SK-N-MC (cell line): ENCODE data around the gene C2CD3.

ENCODE experiments used
- DNase-seq: peaks from one replicate; pipeline ENCODE4 v3.0.0-alpha.2; 2011; ENCODE audit warnings: low read depth, low spot score
- H3K27ac ChIP-seq: fragments of 200-600 bp; sonication (generic); 2 replicates; pipeline ENCODE4 v1.5.1; 2016; ENCODE audit warnings: mixed run types
- H3K36me3 ChIP-seq: fragments of 200-600 bp; sonication (generic); 2 replicates; pipeline ENCODE4 v1.6.1; 2017; ENCODE audit warnings: antibody characterized with exemption, low read length, mixed read lengths; ENCODE audit not compliant: insufficient read depth
- H3K4me3 ChIP-seq: fragments of 200-600 bp; sonication (generic); 2 replicates; pipeline ENCODE4 v1.5.1; 2016
- H3K9ac ChIP-seq: fragments of 200-600 bp; sonication (generic); 2 replicates; pipeline ENCODE4 v1.8.0; 2017; ENCODE audit warnings: mixed run types, mixed read lengths; ENCODE audit not compliant: insufficient read length
- H3K9me3 ChIP-seq: fragments of 200-600 bp; sonication (generic); 2 replicates; pipeline ENCODE4 v1.6.1; 2017; ENCODE audit warnings: low read depth, mild to moderate bottlenecking, antibody characterized with exemption, low read length, moderate library complexity, mixed read lengths
- EZH2 ChIP-seq: fragments of 200-600 bp; sonication (generic); IDR thresholded peaks from one replicate; pipeline ENCODE4 v1.6.1; 2017; ENCODE audit warnings: antibody characterized with exemption
- FOXP2 ChIP-seq: optimal IDR thresholded peaks from 2 replicates; pipeline ENCODE3; 2011; ENCODE audit warnings: mild to moderate bottlenecking, moderate library complexity; ENCODE audit not compliant: insufficient read depth; ENCODE audit errors: extremely low read length, control extremely low read depth
- POLR2AphosphoS5 ChIP-seq: IDR thresholded peaks from 2 replicates; pipeline ENCODE4 v1.6.1; 2012; ENCODE audit warnings: mild to moderate bottlenecking, low read depth, low read length, borderline replicate concordance

The C2CD3 gene

DNA sequence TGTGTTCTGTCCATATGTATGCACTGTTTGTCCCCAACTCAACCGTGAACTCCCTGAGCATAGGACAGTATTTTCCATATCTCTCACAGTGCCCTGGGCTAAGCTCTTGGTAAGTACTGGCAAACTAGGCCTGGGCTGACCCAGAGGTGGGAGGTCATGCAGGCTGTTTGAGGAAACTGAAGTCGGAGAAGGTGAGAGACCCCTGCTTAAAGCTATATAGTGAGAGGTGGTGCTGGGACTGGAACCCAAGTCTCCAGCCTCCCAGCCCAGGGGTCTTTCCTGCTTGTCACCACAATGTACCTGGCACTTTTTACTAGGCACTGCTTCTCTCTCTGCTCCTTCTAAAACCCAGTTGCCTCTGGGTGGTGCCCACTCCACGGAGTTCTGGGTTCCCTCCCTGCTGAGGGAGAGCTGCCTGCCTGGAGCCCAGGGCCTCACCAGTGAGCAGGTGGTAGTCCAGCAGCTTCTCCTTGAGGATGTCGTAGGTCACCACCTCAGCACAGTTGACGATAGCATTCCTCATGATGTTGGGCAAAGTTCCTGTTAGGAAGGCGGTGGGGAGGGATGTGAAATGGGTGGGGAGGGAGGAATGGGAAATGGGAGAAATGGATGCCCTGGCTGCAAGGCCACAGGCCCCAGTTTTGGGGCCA is 166.6 kb downstream of the C2CD3 start:
- TF ChIP-seq FOXP2 (no peak), POLR2AphosphoS5 (no peak), EZH2 (no peak)
- Histone ChIP-seq H3K9me3 (no peaks in the 10 kb centered on the region), H3K4me3 (no peak overlapping the region), H3K9ac (no peak overlapping the region), H3K36me3 (peaks cover 4% of the 10 kb centered on the region; the same call in 1 of the 2 replicates), H3K27ac (no peak overlapping the region)
- no peak for DNase-seq

DNA sequence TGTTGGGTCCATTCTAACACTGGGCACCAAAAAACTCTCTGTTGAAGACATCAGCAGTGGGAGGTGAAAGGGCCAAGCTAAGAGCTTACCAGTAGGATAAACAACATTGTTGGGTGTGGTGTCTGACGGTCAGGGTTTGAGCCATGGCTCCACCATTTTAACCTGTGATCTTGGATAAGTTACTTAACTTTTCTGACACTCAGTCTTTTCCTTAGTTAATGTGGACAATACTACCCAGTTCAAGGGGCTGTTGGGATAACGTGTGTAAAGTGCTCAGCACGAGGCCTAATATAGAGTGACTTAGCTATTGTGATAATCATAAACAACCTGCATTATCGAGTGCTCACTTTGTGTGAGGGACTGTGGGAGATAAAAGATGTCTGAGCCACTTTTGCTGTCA is 168.0 kb downstream of the C2CD3 start:
- H3K4me3 ChIP-seq: no peak overlapping the region
- H3K27ac ChIP-seq: no peak overlapping the region
- DNase-seq: no peak
- no peaks in the 10 kb centered on the region for H3K9me3 ChIP-seq
- TF ChIP-seq FOXP2: no peak
- no peak for TF ChIP-seq EZH2
- TF ChIP-seq POLR2AphosphoS5: no peak
- peaks cover 4% of the 10 kb centered on the region; the same call in 1 of the 2 replicates for H3K36me3 ChIP-seq
- no peak overlapping the region for H3K9ac ChIP-seq

DNA sequence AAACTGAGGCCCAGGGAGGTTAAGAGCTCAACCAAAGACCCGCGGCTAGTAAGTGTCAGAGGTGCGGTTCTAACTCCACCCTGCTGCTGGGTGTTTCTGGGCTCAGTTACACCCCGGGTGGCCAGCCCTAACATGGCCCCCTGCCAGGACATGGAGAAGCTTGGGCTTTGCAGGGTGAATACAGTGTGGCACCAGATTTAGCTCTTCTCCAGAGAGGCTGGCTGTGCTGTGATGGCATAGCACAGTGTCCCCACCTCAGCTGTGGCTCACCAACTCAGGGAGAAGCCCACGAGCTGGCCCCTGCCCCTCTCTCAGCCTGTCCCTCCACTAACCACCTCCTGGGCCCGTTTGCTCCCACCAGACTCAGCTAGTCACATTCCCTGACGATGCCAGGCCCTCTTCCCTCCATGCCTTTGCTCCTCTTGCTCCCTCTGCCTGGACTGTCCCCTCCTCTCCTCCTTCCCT is 168.9 kb downstream of the C2CD3 start:
- Histone ChIP-seq H3K36me3 (peaks cover 4% of the 10 kb centered on the region; the same call in 1 of the 2 replicates), H3K9me3 (no peaks in the 10 kb centered on the region), H3K4me3 (no peak overlapping the region), H3K27ac (no peak overlapping the region), H3K9ac (no peak overlapping the region)
- DNase-seq: no peak
- TF ChIP-seq FOXP2 (no peak), EZH2 (no peak), POLR2AphosphoS5 (no peak)

DNA sequence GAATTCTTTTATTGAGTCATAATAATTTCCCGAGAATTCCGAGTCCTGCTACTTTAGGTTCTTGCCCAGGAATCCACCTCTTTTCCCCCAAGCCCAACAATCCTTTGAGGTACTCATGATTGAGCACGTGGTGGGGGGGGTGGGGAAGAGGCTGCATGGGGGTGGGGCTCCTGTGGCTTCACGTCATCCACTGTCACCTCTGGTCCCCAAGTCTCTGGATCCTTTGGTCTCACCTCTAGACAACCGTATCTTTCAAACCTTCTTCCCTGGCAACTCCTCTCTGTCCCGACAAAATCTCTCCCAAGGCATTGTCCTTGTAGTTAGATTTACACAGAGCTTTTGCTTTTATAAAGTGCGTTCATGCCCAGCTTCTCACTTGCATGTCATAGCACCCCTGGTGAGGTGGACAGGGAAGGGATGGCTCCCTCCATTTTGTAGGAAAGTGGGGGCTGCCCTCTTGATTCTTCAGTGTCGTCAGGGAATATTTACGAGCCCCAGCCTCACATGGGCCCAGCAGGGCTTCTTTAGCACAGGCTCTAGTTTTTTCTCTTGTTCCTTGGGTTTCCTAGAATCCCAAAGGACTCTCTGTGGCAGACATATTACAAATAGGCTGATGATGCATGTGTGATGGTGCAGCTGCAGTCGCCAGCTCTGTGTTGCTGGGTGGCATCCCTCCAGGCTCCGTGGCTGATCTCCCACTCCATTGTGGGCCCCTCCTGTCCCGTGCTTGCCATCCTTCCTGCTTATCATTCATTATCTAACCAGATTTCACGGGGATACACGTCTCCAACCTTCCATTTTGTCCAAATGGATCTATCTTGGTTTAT is 170.3 kb downstream of the C2CD3 start:
- DNase-seq: no peak
- Histone ChIP-seq H3K4me3 (no peak overlapping the region), H3K27ac (no peak overlapping the region), H3K9ac (no peak overlapping the region), H3K9me3 (no peaks in the 10 kb centered on the region), H3K36me3 (peaks cover 4% of the 10 kb centered on the region; the same call in 1 of the 2 replicates)
- TF ChIP-seq POLR2AphosphoS5 (no peak), FOXP2 (no peak)

GRCh38 chr11:73999581-74000306 is 171.1 kb downstream of the C2CD3 start:
- Histone ChIP-seq H3K4me3 (no peak overlapping the region), H3K9ac (no peak overlapping the region), H3K27ac (no peak overlapping the region), H3K36me3 (peaks cover 4% of the 10 kb centered on the region; the same call in 1 of the 2 replicates), H3K9me3 (no peaks in the 10 kb centered on the region)
- DNase-seq: no peak
- no peak for TF ChIP-seq EZH2
- no peak for TF ChIP-seq FOXP2
- no peak for TF ChIP-seq POLR2AphosphoS5

GRCh38 chr11:73998846-73999575 is 171.8 kb downstream of the C2CD3 start:
- TF ChIP-seq POLR2AphosphoS5 (no peak), FOXP2 (no peak), EZH2 (no peak)
- no peak overlapping the region for H3K27ac ChIP-seq
- H3K36me3 ChIP-seq: peaks cover 4% of the 10 kb centered on the region; the same call in 1 of the 2 replicates
- no peaks in the 10 kb centered on the region for H3K9me3 ChIP-seq
- H3K4me3 ChIP-seq: no peak overlapping the region
- DNase-seq: no peak
- H3K9ac ChIP-seq: no peak overlapping the region

DNA sequence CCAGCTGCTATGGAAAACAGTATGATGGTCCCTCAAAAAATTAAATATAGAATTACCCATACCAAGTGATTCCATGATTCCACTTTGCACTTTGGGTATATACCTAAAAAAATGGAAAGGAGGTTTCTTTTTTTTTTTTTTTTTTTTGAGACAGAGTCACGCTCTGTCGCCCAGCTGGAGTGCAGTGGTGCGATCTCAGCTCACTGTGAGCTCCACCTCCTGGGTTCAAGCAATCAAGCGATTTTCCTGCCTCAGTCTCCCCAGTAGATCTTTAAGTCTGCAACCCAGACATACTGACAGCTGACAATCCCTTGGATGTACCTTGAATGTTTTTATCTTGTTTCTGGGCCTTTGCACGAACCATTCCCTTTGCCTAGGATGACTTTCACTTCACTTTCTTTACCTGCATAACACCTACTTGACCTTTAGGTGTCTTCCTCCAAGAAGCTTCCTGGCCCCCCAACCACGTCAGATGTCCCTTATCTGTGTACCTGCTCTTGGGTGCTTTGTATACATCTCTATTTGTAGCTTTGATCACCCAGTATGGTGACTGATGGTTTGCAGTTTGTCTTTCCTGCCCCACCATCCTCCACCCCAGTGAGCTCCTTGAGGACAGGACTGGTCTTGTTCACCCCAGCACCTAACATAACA is 173.6 kb downstream of the C2CD3 start:
- H3K27ac ChIP-seq: no peak overlapping the region
- H3K4me3 ChIP-seq: no peak overlapping the region
- DNase-seq: no peak
- TF ChIP-seq POLR2AphosphoS5 (no peak), EZH2 (no peak), FOXP2 (no peak)
- no peaks in the 10 kb centered on the region for H3K9me3 ChIP-seq
- no peaks in the 10 kb centered on the region for H3K36me3 ChIP-seq
- H3K9ac ChIP-seq: no peak overlapping the region
